ENCODE measurements around the gene ATOH8. TPM values are rescaled to one million over a fixed set of nuclear protein-coding genes. Genes with fewer than 3 reads are reported as not detected.

Gene ATOH8
- total and polyA plus RNA-seq, 2 donors (not counting 3 experiments of a cell fraction or from before 2014, with no cell fraction given): 10.3 to 12.8 TPM

GRCh38 chr2:85787282-85787980 is 33.6 kb downstream of the ATOH8 start:
- no peak for TF ChIP-seq EZH2 (IDR thresholded peaks at IDR 0.05; ENCODE audit: borderline replicate concordance, low read depth, low read length, severe bottlenecking)
- no peak for TF ChIP-seq MYC (IDR thresholded peaks at IDR 0.05; ENCODE audit: low read depth, low read length)
- no peak for TF ChIP-seq CTCF (IDR thresholded peaks at IDR 0.05; ENCODE audit: extremely low read depth in 1 of 2, insufficient read depth in 1 of 2, low read depth in 1 of 2, low read length in 2 of 2)
- no peak for TF ChIP-seq POLR2A (IDR thresholded peaks at IDR 0.05; ENCODE audit: low read depth, low read length)
- no peak for TF ChIP-seq MAX (IDR thresholded peaks at IDR 0.05; ENCODE audit: insufficient read depth, insufficient read length)
- no peak for TF ChIP-seq GATA2 (IDR thresholded peaks at IDR 0.05; ENCODE audit: insufficient read depth, insufficient read length, low read depth, low read length)
- TF ChIP-seq POLR2AphosphoS5 (IDR thresholded peaks at IDR 0.05; ENCODE audit: insufficient read depth, low read depth, low read length): no peak
- no peak for TF ChIP-seq JUN (IDR thresholded peaks at IDR 0.05; ENCODE audit: borderline replicate concordance, insufficient read depth, insufficient read length, low read depth)
- Histone ChIP-seq H3K36me3 (ENCODE audit: control insufficient read depth in 2 of 2, extremely low read depth in 1 of 2, insufficient read depth in 2 of 2, low read length in 2 of 2) (peaks cover 0 to 3% of the 10 kb centered on the region in 2 experiments), H3K79me2 (ENCODE audit: control insufficient read depth, insufficient read depth, low read length) (no peaks in the 10 kb centered on the region), H3K9me1 (replicated peaks; ENCODE audit: control insufficient read depth, extremely low read depth, insufficient read depth, low read length) (no peaks in the 10 kb centered on the region), H2AFZ (ENCODE audit: low read depth, low read length) (no peak overlapping the region), H4K20me1 (replicated peaks; ENCODE audit: control insufficient read depth, extremely low read depth, insufficient read depth, low read length) (no peaks in the 10 kb centered on the region), H3K4me2 (ENCODE audit: insufficient read depth, low read length) (no peak overlapping the region), H3K27me3 (ENCODE audit: control insufficient read depth in 2 of 2, insufficient read depth in 2 of 2, low read length in 2 of 2) (no peaks in the 10 kb centered on the region), H3K4me1 (ENCODE audit: control insufficient read depth, extremely low read depth, insufficient read depth, low read length) (peaks cover 6% of the 10 kb centered on the region), H3K4me3 (replicated peaks in 1 of 3; ENCODE audit: insufficient read depth in 1 of 3, low read depth in 1 of 3, low read length in 3 of 3) (no peak overlapping the region), H3K9me3 (replicated peaks; ENCODE audit: control insufficient read depth, insufficient read depth, low read length) (no peaks in the 10 kb centered on the region), H3K27ac (ENCODE audit: insufficient read depth, low read depth, low read length) (no peak overlapping the region), H3K9ac (replicated peaks; ENCODE audit: extremely low read depth, insufficient read depth, low read length) (no peak overlapping the region)
- dilution Hi-C loops (cut with MboI; ENCODE audit: extremely low pct_ligation_motif_present, low sequenced_read_pairs) (no loop called here), intact Hi-C loops (cut with micrococcal nuclease) (no loop called here)
- BruUV-seq (replicated peaks): no TSS peak
- POLR2A ChIA-PET: no interaction called here
- DNase-seq (ENCODE audit: low read depth, low spot score): no peak
- FAIRE-seq: no peak
- CTCF ChIA-PET: no interaction called here

Data from endothelial cell of umbilical vein (primary cell).